ENCODE measurements around the gene NPAS3. TPM values are rescaled to one million over a fixed set of nuclear protein-coding genes. Genes with fewer than 3 reads are reported as not detected.

NPAS3 gene
- total RNA-seq, 2 donors from 2014 or later: 1.1 to 1.8 TPM

GRCh38 chr14:33376510-33376909, 437.8 kb downstream of the NPAS3 start:
- TF ChIP-seq POLR2A (IDR thresholded peaks at IDR 0.05) (no peak), CTCF (IDR thresholded peaks at IDR 0.05) (no peak), POLR2AphosphoS5 (IDR thresholded peaks at IDR 0.05) (no peak)
- H3K36me3 ChIP-seq: no peaks in the 10 kb centered on the region
- H3K4me1 ChIP-seq (replicated peaks): no peaks in the 10 kb centered on the region
- H3K27me3 ChIP-seq (replicated peaks; ENCODE audit: insufficient read depth): no peaks in the 10 kb centered on the region
- no peaks in the 10 kb centered on the region for H3K9me3 ChIP-seq
- 24% methylated on average over 3 of the region's 3 CpGs for WGBS
- intact Hi-C loops (cut with DNase I): no loop called here
- no peak overlapping the region for H3K4me3 ChIP-seq
- DNase-seq (ENCODE audit: low spot score): no peak
- no peak overlapping the region for H3K27ac ChIP-seq

GRCh38 chr14:33377596-33378390, 439.1 kb downstream of the NPAS3 start:
- Histone ChIP-seq H3K9me3 (no peaks in the 10 kb centered on the region), H3K4me1 (replicated peaks) (no peaks in the 10 kb centered on the region), H3K27ac (no peak overlapping the region), H3K36me3 (no peaks in the 10 kb centered on the region), H3K4me3 (no peak overlapping the region), H3K27me3 (replicated peaks; ENCODE audit: insufficient read depth) (no peaks in the 10 kb centered on the region)
- 51% methylated on average over 2 of the region's 2 CpGs for WGBS
- TF ChIP-seq CTCF (IDR thresholded peaks at IDR 0.05): no peak
- no peak for TF ChIP-seq POLR2AphosphoS5 (IDR thresholded peaks at IDR 0.05)
- no peak for DNase-seq (ENCODE audit: low spot score)
- intact Hi-C loops (cut with DNase I): no loop called here

GRCh38 chr14:33381717-33382116, 443.0 kb downstream of the NPAS3 start:
- WGBS: 47% methylated on average over 2 of the region's 2 CpGs
- Histone ChIP-seq H3K27me3 (replicated peaks; ENCODE audit: insufficient read depth) (no peaks in the 10 kb centered on the region), H3K27ac (no peak overlapping the region), H3K36me3 (no peaks in the 10 kb centered on the region), H3K4me3 (no peak overlapping the region), H3K9me3 (no peaks in the 10 kb centered on the region), H3K4me1 (replicated peaks) (no peaks in the 10 kb centered on the region)
- no peak for TF ChIP-seq POLR2AphosphoS5 (IDR thresholded peaks at IDR 0.05)
- DNase-seq (ENCODE audit: low spot score): no peak
- intact Hi-C loops (cut with DNase I): no loop called here

GRCh38 chr14:33386140-33386539, 447.5 kb downstream of the NPAS3 start:
- H3K4me3 ChIP-seq: no peak overlapping the region
- intact Hi-C loops (cut with DNase I): no loop called here
- no peak overlapping the region for H3K27ac ChIP-seq
- H3K36me3 ChIP-seq: no peaks in the 10 kb centered on the region
- DNase-seq (ENCODE audit: low spot score): no peak
- H3K4me1 ChIP-seq (replicated peaks): no peaks in the 10 kb centered on the region
- no peak for TF ChIP-seq POLR2A (IDR thresholded peaks at IDR 0.05)
- TF ChIP-seq POLR2AphosphoS5 (IDR thresholded peaks at IDR 0.05): no peak
- no peaks in the 10 kb centered on the region for H3K27me3 ChIP-seq (replicated peaks; ENCODE audit: insufficient read depth)
- H3K9me3 ChIP-seq: no peaks in the 10 kb centered on the region

GRCh38 chr14:33386781-33387180, 448.1 kb downstream of the NPAS3 start:
- DNase-seq (ENCODE audit: low spot score): no peak
- WGBS: 75% methylated on average over 3 of the region's 3 CpGs
- Histone ChIP-seq H3K27me3 (replicated peaks; ENCODE audit: insufficient read depth) (no peaks in the 10 kb centered on the region), H3K27ac (no peak overlapping the region), H3K9me3 (no peaks in the 10 kb centered on the region), H3K4me1 (replicated peaks) (no peaks in the 10 kb centered on the region), H3K36me3 (no peaks in the 10 kb centered on the region), H3K4me3 (no peak overlapping the region)
- intact Hi-C loops (cut with DNase I): no loop called here
- TF ChIP-seq POLR2A (IDR thresholded peaks at IDR 0.05) (no peak), CTCF (IDR thresholded peaks at IDR 0.05) (no peak), POLR2AphosphoS5 (IDR thresholded peaks at IDR 0.05) (no peak)

- no peaks in the 10 kb centered on the region for H3K36me3 ChIP-seq
- no peaks in the 10 kb centered on the region for H3K27me3 ChIP-seq (replicated peaks; ENCODE audit: insufficient read depth)
- no peak for DNase-seq (ENCODE audit: low spot score)
- intact Hi-C loops (cut with DNase I): no loop called here
- no peaks in the 10 kb centered on the region for H3K4me1 ChIP-seq (replicated peaks)
- no peaks in the 10 kb centered on the region for H3K9me3 ChIP-seq
- no peak overlapping the region for H3K4me3 ChIP-seq
- no peak overlapping the region for H3K27ac ChIP-seq
- TF ChIP-seq POLR2AphosphoS5 (IDR thresholded peaks at IDR 0.05) (no peak), POLR2A (IDR thresholded peaks at IDR 0.05) (no peak)
- 62% methylated on average over 2 of the region's 2 CpGs for WGBS
Observed at GRCh38 chr14:33390335-33390734, 451.7 kb downstream of the NPAS3 start.
